RCC 7860 (cell line): ENCODE results near the gene NRG3.

Experiments
- DNase-seq: peaks from one replicate; pipeline ENCODE4 v3.0.0-alpha.2; 2015; ENCODE audit warnings: low spot score
- FAIRE-seq: peaks from 2 replicates; lab custom pipeline; 2012; peaks lifted over from hg19 to GRCh38; lab: Jason Lieb, UNC

NRG3 gene

GRCh38 chr10:82452046-82452445 is 577.1 kb downstream of the NRG3 start:
- FAIRE-seq = no peak

GRCh38 chr10:82452676-82453075 is 577.7 kb downstream of the NRG3 start:
- DNase-seq (no peak), FAIRE-seq (no peak)

More at GRCh38 chr10:82452046-82452445, 577.1 kb downstream of the NRG3 start:
- DNase-seq = no peak

GRCh38 chr10:82453678-82454293 is 578.8 kb downstream of the NRG3 start:
- no peak for FAIRE-seq
- DNase-seq = no peak

- DNase-seq (no peak), FAIRE-seq (no peak)
Measured at GRCh38 chr10:82462910-82463551, 588.0 kb downstream of the NRG3 start.

GRCh38 chr10:82463614-82464013 is 588.6 kb downstream of the NRG3 start:
- FAIRE-seq (no peak), DNase-seq (no peak)

- FAIRE-seq = no peak
Measured at GRCh38 chr10:82464191-82464818, 589.3 kb downstream of the NRG3 start.

GRCh38 chr10:82464966-82465365 is 590.0 kb downstream of the NRG3 start:
- no peak for FAIRE-seq
- DNase-seq = no peak

More at GRCh38 chr10:82464191-82464818, 589.3 kb downstream of the NRG3 start:
- no peak for DNase-seq

GRCh38 chr10:82468453-82468852 is 593.5 kb downstream of the NRG3 start:
- no peak for DNase-seq
- no peak for FAIRE-seq

- FAIRE-seq (no peak), DNase-seq (no peak)
Measured at GRCh38 chr10:82472406-82473335, 597.7 kb downstream of the NRG3 start.

GRCh38 chr10:82477776-82478175 is 602.8 kb downstream of the NRG3 start:
- no peak for DNase-seq
- FAIRE-seq = no peak

GRCh38 chr10:82492647-82493046 is 617.7 kb downstream of the NRG3 start:
- DNase-seq (no peak), FAIRE-seq (no peak)

- DNase-seq = no peak
- no peak for FAIRE-seq
Measured at GRCh38 chr10:82496114-82496513, 621.1 kb downstream of the NRG3 start.

GRCh38 chr10:82497439-82497838 is 622.4 kb downstream of the NRG3 start:
- DNase-seq = no peak
- no peak for FAIRE-seq

GRCh38 chr10:82498976-82499375 is 624.0 kb downstream of the NRG3 start:
- DNase-seq = no peak
- no peak for FAIRE-seq

- DNase-seq (no peak), FAIRE-seq (no peak)
Measured at GRCh38 chr10:82505009-82505408, 630.0 kb downstream of the NRG3 start.

- DNase-seq = no peak
- no peak for FAIRE-seq
Measured at GRCh38 chr10:82506680-82507376, 631.8 kb downstream of the NRG3 start.

- DNase-seq = no peak
- FAIRE-seq = no peak
Measured at GRCh38 chr10:82515256-82515655, 640.3 kb downstream of the NRG3 start.

- FAIRE-seq (no peak), DNase-seq (no peak)
Measured at GRCh38 chr10:82529062-82529461, 654.1 kb downstream of the NRG3 start.

- DNase-seq = no peak
- FAIRE-seq = no peak
Measured at GRCh38 chr10:82535457-82535856, 660.5 kb downstream of the NRG3 start.

- DNase-seq (no peak), FAIRE-seq (no peak)
Measured at GRCh38 chr10:82536668-82537067, 661.7 kb downstream of the NRG3 start.

GRCh38 chr10:82538272-82538671 is 663.3 kb downstream of the NRG3 start:
- no peak for DNase-seq
- FAIRE-seq = no peak
